Activated CD4-positive, alpha-beta T cell treated with anti-CD3 and anti-CD28 coated beads, Interleukin-2, amount 50 U/mL, for 24 hours (primary cell): ENCODE measurements around the gene AIP.
"Not testable (repeated sequence)": the region's sequence is repeated elsewhere in the genome, so short reads cannot be mapped to it uniquely, and the experiment has no call there.

Experiments used
- DNase-seq, 2 donors: peaks; one replicate each; pipeline ENCODE4 v3.0.0-alpha.2; 2020; ENCODE audit warnings: low read depth in 1 of 2, low spot score in 1 of 2

The AIP gene

DNA sequence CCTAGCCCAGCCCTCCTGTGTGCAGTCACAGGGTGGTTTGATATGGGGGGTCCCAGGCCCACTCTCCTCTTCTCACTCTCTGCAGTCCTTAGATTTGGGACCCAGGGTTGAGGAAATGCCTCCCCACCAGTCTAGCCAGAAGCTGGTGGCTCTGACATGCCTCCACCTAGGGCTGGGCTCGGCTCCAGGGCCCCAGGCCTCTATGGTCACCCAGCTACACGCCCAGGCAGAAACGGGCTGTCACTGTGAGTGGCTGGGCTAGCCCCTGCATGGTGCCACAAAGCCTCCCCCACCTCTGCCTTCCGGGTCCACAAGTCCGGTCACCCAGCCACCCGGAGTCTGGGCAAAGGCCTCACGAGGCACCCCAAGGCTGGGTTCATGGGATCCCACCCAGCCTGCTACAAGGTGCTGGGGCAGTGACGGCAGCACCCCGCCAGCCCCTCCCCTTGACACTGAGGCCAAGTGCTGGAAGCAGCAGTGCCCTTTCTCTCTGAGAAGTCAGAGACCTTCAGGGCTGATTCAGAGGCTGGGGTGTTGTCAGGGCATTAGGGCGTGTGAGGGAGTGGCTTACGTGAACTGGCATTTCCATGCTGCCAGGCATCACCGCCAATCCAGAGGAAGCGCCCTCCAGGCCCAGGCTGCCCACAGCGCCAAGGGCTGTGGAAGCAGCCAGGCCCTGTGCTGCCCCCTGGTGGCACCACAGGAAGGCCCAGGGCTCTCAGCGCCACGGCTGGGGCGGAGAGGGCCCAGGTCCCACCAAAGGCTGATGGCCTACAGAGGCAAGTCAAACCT is 23.0 kb downstream of the AIP start:
- peak; percentile 80 to 86 for DNase-seq

DNA sequence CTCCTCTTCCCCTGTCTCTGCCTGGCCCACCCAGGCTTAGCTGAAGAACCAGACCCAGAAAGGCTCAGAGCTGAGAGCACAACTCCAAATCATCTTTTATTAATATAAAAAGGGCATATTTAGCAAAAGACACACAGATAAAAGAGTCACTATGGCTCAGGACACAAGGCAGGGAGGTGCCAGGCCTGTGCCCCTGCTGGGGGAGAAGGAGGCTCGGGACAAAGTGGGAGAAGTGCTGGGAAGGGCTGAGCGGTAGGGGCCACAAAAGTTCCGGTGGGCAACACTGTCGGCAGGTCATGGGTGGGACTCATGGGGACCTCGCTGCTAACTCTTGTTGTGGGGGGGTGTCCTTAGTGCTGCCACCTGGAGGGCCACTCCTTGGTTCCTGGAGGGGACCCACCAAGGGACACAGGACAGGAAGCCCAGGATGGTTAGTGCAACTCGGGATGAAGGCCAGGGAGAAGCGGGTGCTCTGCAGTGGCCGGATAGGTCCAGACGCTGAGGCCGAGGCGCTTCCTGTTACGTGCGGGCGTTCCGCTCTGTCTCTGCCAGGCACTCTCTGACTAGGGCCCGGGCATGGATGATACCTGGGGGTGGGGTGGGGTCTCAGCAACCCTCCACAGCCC is 23.7 kb downstream of the AIP start:
- DNase-seq: no peak

DNA sequence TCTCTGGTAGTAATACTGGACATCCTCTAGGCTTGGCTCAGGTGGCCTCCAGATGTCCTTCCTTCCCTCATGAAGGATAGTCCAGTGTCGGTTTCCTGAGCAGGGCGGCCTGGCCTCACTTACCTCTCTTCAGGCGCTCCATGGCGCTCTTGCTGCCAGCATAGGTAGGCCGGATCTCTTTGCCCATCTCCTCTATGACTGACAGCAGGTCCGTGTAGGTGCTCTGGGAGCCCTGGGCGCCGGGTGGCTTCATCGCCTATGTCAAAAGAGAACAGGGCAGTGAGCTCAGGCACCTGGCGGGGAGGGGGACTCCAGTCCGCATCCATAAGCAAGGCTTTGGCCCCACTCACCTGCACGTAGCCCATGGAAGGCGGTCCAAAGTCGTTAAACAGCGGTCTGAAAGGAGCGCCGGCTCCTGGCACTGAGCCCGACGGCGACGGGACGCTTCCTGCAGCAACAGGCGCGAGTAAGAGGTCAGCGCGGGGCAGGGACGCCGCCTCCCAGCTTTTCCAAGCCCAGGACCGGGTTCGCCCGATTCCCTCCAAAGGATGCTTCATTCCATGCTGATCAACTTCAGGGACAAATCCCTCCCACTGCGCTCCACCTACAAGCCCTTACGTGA is 24.5 kb downstream of the AIP start:
- DNase-seq: no peak

DNA sequence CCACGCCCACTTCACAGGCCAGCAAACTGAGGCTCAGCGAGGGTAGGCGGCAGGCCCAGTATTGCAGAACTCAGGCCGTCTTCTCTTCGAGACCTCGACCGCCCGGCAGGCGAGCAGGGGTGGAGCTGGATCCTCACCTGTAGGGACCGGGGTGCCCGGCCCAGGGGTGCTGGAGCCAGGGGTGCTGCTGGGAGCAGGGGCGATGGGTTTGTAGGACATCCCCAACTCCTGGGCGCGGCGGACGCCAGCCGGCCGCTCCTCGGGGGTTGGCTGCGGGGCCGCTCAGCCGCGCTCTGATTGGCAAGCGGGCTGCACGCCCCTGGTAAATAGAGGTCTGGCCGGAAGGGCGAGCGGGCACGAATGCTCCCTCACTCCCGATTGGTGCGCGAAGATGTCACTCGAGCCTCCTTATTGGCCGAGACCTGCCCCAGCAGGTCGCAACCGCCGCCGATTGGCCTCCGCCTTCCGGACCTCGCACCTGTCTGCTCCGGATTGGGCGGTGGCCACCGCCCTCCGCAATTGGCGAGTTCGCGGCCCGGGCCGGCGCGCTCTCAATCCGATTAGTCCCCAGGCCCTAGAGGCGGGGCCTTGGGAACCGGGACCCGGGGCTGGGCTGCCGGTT is 25.1 kb downstream of the AIP start, which contains the start of gene CDK2AP2:
CDK2AP2 (minus strand) TSS at position 299 of the 622 bp plus-strand sequence; CDS start at position 219, 80 bp downstream.
- peak; percentile 87 to 96 for DNase-seq

DNA sequence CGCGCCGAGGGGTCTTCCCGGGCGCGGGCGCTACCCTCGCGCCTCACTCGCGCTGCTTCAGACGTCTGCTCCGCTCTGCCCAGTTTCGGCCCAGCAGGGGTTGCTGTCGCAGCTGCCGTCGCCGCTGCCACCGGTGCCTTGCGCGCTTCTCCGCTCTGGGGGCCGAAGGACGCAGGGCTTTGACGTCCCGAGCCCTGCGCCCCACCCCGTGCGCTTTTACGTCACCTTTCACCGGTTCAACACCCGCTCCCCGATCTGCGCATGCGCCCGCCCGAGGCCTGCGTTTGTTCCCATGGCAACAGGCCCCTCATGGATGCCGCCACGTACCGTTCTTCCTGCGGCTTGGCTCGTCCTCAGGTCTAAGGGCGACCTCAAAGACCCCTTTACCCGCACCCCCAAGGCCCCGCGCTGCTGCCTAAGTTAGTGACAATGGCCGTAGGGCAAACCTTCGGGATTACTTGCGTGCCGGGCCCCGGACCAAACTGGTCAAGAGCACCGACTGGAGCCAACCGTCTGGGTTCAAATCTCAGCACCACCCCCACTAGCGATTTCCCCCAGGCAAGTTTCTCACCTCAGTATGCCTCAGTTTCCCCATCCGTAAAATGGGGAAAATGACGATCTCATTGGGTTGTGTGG is 25.8 kb downstream of the AIP start:
- peak; percentile 98 to 100 for DNase-seq

DNA sequence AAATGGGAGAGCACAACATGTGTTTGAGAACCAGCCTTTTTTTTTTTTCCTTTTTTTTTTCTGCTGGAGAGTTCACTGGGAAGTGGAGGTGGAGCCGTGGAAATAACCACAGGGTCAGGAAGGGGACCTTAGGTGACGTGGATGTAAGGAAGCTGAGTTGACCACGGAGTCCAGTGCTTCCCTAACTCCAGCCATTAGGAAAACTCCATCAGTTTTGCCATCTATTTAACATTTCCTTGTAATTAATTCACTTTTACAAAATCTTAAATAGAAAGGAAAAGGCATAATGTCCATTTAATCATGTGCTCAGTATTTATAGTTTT is 27.2 kb downstream of the AIP start:
- DNase-seq: no peak

DNA sequence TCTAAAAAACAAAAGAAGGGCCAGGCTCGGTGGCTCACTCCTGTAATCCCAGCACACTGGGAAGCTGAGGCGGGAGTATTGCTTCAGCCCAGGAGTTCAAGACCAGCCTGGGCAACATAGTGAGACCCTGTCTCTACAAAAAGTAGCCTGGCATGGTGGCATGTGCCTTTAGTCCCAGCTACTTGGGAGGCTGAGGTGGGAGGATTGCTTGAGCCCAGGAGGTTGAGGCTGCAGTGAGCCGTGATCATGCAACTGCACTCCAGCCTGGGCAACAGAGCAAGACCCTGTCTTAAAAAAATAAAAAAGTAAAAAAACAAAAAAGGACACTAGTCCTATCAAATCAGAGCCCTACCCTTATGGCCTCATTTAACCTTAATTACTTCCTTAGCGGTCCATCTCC is 28.7 kb downstream of the AIP start:
- DNase-seq: not testable (repeated sequence)

DNA sequence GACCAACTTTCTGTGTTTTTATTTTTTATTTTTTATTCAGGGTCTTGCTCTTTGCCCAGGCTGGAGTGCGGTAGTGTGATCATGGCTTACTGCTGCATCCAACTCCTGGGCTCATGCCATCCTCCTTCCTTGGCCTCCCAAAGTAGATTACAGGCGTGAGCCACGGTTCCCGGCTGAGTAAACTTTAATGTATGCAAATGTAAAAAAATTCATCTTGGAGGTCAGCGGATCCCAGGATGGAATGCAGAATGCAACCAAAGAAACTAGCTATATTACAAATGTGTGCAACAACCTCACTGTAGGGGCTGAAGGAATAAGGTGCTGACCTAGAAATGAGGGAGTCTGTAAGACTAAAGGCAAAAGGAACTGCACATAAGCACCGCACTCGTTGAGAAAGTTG is 31.3 kb downstream of the AIP start:
- no peak for DNase-seq

DNA sequence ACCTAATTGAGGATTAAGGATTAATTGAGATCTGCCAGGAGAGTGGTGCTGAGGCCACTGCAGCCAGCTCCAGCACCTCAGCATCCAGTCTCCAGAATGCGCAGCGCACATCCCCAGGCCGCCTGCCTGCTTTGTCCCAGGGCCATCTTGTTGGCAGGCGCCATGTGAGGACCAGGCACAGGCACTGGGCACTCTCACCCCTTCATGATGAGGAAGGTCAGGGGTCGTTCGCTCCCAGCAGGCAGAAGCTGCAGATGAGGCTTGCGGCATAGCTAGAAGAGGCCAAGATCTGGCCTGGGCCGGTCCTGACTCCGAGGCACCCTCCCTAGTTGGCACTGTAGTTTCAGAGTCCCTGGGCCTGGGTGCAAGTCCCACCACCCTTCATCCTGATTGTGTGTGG is 34.0 kb downstream of the AIP start:
- DNase-seq: no peak

DNA sequence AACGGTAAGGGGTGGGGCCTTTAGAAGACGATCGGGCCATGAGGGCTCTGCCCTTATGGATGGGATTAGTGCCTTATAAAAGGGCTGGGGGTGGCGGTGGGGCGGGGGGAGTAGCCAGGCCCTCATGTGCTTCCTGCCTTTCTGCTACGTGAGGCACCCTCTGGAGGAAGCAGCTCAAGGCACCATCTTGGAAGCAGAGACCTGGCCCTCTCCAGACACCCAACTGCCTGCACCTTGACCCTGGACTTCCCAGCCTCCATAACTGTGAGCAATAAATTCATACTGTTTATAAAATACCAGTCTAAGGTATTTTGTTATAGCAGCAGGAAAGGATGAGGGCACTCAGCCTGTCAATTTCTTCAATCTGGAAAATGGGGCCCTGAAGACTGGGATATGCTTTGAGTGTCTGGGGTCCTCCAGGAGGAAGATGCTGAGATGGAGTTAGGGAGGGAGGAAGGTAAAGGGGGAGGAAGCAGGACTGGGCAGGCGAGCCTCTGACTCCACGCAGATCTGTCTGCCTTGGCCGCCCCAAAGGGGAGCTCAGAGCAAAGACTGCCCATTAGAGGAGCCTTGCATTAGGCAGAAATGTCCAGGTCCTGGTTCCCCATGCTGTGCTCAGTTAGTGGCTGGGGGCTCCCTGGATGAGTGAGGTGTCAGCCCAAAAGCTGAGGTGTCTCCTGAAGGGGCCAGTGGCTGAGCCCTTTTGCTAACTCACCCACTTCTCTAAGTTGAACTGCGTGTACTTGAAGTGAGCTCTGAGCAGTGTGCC is 35.1 kb downstream of the AIP start:
- DNase-seq: no peak

DNA sequence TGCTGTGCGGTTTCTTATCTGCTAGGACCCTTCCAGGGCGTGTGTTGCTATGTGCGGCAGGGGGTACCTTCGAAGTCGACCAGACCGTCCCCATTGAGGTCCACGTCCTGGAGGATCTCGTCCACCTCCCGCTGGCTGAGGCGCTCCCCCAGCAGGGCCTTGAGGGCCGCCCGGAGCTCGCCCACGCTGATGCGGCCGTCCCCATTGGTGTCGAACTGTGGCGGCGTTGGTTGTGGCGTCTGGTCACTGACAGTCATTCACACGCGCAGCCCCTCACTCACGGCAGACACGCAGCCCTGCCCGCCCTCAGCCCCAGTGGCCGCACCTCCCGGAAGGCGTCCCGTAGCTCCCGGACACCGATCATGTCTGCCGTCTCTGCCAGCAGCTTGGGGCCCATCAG is 36.9 kb downstream of the AIP start:
- no peak for DNase-seq

DNA sequence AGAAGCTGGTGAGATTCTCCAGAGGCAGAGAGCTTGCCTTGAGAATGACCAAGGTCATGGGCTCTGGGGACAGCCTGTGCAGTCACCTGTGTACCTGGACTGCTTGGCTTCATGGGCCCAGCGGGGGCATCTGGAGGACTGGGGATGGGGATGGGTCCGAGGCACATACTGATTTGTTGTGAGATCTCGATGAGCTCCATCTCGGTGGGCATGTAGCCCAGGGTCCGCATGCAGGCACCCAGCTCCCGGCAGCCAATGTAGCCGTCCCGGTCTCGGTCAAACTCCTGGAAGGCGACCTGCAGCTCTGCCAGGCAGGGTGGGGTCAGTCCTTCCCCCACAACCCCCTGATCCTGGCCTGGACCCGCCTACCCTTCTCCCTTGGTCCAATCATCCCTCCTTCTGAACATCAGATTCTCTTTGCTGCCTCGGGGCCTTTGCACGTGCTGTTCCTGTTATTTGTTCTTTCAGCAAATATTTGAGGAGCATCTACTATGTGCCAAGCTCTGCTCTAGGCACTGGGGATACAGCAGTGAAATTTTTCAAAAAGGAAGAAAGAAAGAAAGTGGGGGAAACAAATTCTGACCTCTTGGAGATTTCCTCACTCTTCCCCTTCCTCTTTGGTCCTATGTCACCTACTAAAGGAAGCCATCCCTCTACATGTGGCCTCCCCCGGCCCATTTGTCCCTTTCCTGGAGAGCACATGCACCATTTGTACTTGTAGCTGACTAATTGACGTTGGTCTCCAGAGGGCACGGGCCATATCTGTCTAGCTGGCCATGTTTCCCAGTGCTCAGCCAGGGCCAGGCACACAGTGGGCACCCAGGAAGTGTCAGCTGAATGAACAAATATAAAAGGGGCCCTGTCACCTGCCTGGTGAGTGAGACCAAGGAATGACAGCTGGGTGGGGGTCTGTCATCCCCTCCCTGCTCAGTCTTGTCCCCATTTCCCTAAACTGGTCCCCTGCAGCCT is 38.3 kb downstream of the AIP start:
- DNase-seq: no peak

DNA sequence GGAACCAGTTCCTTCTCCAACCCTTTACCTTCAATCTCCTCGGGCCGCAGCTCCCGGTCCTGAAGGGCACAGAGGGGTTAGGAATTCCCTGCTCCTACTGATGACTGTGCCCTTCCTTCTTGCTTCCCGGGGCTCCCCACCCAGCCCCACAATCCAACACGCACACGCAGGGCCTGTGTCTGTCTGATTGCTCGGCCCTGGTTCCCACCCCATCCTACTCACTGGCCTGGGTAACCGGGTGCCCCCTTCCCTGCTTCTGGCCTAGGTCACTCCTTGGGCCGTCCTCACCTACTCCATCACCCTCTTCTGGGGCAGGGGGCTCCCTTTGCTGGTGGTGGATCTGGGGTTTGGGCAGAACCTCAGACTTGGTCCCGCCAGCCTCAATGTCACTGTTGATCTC is 39.1 kb downstream of the AIP start:
- no peak for DNase-seq

DNA sequence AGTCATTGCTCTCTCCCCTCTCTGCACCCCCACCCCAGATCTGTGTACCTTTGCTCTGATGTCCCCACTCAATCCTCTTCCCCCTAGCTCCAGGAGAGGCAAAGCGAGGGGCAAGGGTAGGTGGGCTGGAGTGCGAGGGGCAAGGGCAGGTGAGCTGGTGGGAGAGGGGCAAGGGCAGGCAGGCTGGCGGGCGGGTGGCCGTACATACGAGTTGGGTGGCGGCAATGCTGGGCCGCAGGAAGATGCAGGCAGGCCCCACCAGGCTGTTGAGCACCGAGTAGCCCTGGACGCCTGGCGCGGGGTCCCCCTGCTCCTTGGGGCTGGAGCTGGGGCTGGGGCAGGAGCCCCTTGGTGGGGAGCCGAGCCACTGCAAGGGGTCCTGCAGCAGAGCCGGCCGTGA is 39.5 kb downstream of the AIP start:
- no peak for DNase-seq

DNA sequence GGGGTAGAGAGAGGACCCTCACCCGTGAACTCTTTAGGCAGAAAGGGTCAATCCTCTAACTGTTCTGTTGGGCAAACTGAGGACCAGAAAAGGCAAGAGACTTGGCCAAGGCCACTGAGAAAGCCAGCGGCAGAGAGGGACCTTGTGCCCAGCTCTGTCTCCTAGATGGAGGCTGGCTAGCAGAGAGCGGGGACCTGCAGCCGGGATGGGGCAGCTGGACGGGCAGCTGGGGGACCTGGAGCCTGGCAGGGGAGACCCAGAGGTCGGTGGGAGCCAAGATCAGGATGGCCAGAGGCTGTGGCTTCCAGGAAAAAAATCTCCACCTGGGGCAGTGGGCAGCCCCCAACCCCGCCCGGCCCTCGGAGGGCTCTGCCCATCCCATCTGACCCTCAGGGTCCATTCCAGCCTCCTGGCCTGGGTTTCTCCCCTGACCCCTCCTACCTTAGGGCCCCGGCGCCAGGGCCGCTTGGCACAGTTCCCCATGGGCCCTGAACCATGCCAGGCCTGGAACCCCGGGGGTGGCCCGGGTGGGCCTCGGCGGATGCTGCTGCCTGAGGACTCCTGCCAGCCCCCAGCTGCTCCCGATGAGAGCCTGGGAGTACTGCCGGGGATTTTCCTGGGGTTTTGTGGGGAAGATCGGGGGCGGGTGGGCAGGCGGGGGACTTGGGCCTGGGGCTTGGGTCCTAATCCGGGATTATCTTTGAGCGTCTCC is 40.2 kb downstream of the AIP start, which contains the start of gene CABP2:
CABP2 (minus strand) TSS at position 603 of the 712 bp plus-strand sequence; CDS start at position 483, 120 bp downstream.
- no peak for DNase-seq

DNA sequence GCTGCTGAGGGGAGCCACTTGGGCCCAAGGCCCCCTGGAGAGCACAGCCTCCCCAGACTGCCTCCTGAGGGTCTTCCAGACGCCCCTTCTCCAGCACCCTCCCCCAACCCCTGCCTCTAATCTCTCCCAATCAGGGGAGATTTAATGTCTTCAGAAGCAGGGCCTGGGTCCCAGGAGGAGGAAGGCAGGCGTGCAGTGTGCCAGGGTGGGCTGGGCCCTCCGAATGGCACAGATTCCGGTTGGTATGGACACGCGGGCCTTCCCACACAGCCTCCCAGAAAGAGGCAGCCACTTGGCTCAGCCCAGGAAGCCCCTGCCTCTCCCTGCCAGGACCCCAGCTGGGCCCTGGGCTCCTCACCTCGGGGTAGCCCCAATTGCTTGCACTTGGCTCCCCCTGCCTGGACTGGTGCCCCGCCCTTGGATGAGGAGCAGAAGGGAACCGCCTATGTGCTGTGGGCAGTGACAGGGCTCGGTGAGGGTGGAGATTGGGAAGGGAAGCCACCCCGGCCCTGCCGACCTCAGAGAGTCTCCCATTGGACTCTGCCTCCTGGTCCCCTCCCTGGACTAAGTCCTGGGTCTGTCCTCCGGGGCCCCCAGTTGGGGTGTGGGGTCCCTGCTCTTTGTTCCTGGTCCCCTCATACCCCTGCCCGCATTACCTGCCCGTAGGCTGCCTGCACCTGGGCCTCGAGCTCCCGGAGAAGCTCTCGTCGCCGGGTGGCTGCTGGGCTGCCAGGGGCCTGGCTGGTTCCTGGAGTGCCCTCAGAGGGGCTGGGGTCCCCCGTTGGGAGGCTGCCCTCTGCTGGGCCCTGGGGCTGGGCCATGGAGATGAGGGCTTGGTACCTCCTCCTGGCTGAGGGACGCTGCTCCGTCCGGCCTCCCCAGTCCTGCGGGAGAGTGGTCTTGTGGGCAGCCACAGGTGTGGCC is 41.0 kb downstream of the AIP start:
- DNase-seq: no peak

DNA sequence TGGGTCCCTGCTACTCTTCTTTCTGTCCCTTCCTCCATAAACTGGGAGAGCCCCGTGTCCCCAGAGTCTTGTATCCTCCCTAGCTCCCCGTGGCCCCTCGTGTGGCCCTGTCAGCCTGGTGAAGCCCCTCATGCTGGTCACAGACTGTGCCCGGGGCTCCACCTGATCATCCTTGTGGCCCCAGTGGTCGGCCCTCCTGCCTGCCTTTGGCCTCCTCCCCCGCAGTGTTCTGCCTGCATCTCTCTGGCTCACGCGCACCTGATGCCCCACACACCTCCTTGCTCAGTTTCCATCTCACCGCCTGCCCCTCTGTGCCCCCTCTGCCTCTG is 41.6 kb downstream of the AIP start:
- DNase-seq: no peak
